Adrenal gland (tissue), 12 donors: ENCODE measurements around the gene VAMP4. TPM values are rescaled to one million over a fixed set of nuclear protein-coding genes. Genes with fewer than 3 reads are reported as not detected.
A peak's percentile ranks its signal among the peaks of the same experiment; 100 is the strongest.

Experiments
- DNase-seq, 7 donors: peaks; one replicate each; pipeline ENCODE4 v3.0.0-alpha.2; 2019 to 2020
- H3K27ac ChIP-seq, 5 donors: fragments of 200-600 bp; sonication (generic) in 4 of 5; 1 replicate in 3 of 5; 2 replicates in 2 of 5; pipeline versions ENCODE4 v1.5.1 to v1.8.0; 2016 to 2020; ENCODE audit warnings: mild to moderate bottlenecking in 1 of 5
- H3K27me3 ChIP-seq: fragments of 200-600 bp; 2 replicates; pipeline ENCODE4 v1.8.0; 2021
- H3K36me3 ChIP-seq, 2 donors: fragments of 200-600 bp; replicated peaks in 1 of 2; 1 replicate in 1 of 2; 2 replicates in 1 of 2; pipeline versions ENCODE4 v1.5.1 to v1.8.0; 2018 to 2022
- H3K4me1 ChIP-seq, 2 donors: fragments of 200-600 bp; replicated peaks in 1 of 2; 1 replicate in 1 of 2; 2 replicates in 1 of 2; pipeline versions ENCODE4 v1.5.1 to v1.8.0; 2018 to 2021
- H3K4me3 ChIP-seq, 4 donors: fragments of 200-600 bp; sonication (generic) in 3 of 4; one replicate each; pipeline ENCODE4 v1.5.1; 2016 to 2018
- H3K9me3 ChIP-seq, 3 donors: fragments of 200-600 bp; sonication (generic) in 1 of 3; replicated peaks in 1 of 3; 1 replicate in 2 of 3; 2 replicates in 1 of 3; pipeline versions ENCODE4 v1.5.1 to v1.8.0; 2016 to 2021
- POLR2A ChIP-seq, 2 donors: fragments of 450-650 bp; IDR thresholded peaks; one replicate each; pipeline ENCODE4 v1.6.1; 2017; ENCODE audit warnings: antibody characterized with exemption in 2 of 2, mild to moderate bottlenecking in 2 of 2, moderate library complexity in 1 of 2
- WGBS, 4 donors: extraction: QIAGEN DNeasy Blood & Tissue Kit in 2 of 4; methylation state at CpG; one replicate each; pipeline versions ENCODE4 v1.1.5 to v1.1.7; 2013 to 2017; 5-methylcytosine and 5-hydroxymethylcytosine counted together
- intact Hi-C, 2 donors: fragments of 100-400 bp; cut with DNase I; formaldehyde crosslinking; loops; one replicate each; pipeline versions ENCODE4 v1.14.1 to v1.15.0; 2022 to 2023
- polyA plus RNA-seq, 3 donors: library from polyadenylated mRNA; stranded (reverse); fragments of 200-250 nt in 2 of 3; fragments of 350-450 nt in 1 of 3; fragmentation: Illumina TruSeq in 1 of 3; extraction: RNeasy Lipid Tissue Mini Kit (QIAGEN cat#74804) in 1 of 3; gene quantifications; one replicate each; pipeline ENCODE4 v1.2.3, GENCODE V29; 2013 to 2014
- total RNA-seq, 9 donors: library from RNA; depleted of rRNA in 4 of 9; stranded (reverse); fragments of >200 nt in 4 of 9; fragments of 120-200 nt in 1 of 9; fragmentation: NEBNext Ultra II Directional in 1 of 9; extraction: Animal tissue kit (Norgen Biotek cat#: 25700) in 1 of 9; gene quantifications; one replicate each; pipeline versions ENCODE4 v1.1.0 to v1.2.4, GENCODE V29; 2013 to 2023
- TF ChIP-seq, protein P1 (sequence below), 6 experiments: fragments of 450-650 bp in 4 of 6; fragments of 200-600 bp in 2 of 6; sonication (generic) in 1 of 6; IDR thresholded peaks; 1 replicate in 5 of 6; 2 replicates in 1 of 6; pipeline versions ENCODE4 v1.5.1 to v1.8.0; 2016 to 2021; ENCODE audit warnings: antibody characterized with exemption in 6 of 6, mild to moderate bottlenecking in 2 of 6, moderate library complexity in 1 of 6
- donor health status: healthy with polysubstance abuse.
- donor health status: Bipolar disorder and iron deficiency.
- donor health status: DM: yes; HTN: yes; CAD: no.
- donor health status: DM: no; HTN: no; CAD: no.
- donor health status: DM: no; HTN: no; CAD: no.
- donor health status: DM: yes; HTN: yes; CAD: no.

Gene VAMP4
- total and polyA plus RNA-seq, 12 donors = 6.1 to 23.7 (median 14.8) TPM

DNA sequence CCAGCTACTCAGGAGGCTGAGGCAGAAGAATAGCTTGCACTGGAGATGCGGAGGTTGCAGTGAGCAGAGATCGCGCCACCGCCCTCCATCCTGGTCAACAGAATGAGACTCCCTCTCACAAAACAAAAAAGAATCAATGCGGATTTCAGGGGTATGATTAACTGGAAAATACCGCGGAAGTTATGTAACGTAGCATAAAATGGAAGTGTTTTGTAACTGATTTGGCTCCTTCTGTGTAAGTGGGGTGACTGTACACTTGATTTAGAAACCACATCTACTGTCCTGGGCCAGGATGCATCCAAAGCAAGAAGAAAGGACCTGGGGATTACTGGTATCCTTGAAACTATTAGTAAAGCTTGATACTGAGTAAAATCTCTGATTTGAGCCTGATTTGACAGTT, 3.1 kb upstream of the VAMP4 start:
- Histone ChIP-seq H3K27ac (no peak overlapping the region), H3K4me1 (peaks cover 18 to 21% of the 10 kb centered on the region in 2 donors), H3K27me3 (no peaks in the 10 kb centered on the region), H3K9me3 (no peaks in the 10 kb centered on the region), H3K36me3 (no peaks in the 10 kb centered on the region), H3K4me3 (no peak overlapping the region)
- intact Hi-C loops = no loop called here
- 79 to 96% (median 93%) methylated on average over 8 of the region's 8 CpGs for WGBS, 4 donors
- no peak for DNase-seq
- TF ChIP-seq, protein P1, sequence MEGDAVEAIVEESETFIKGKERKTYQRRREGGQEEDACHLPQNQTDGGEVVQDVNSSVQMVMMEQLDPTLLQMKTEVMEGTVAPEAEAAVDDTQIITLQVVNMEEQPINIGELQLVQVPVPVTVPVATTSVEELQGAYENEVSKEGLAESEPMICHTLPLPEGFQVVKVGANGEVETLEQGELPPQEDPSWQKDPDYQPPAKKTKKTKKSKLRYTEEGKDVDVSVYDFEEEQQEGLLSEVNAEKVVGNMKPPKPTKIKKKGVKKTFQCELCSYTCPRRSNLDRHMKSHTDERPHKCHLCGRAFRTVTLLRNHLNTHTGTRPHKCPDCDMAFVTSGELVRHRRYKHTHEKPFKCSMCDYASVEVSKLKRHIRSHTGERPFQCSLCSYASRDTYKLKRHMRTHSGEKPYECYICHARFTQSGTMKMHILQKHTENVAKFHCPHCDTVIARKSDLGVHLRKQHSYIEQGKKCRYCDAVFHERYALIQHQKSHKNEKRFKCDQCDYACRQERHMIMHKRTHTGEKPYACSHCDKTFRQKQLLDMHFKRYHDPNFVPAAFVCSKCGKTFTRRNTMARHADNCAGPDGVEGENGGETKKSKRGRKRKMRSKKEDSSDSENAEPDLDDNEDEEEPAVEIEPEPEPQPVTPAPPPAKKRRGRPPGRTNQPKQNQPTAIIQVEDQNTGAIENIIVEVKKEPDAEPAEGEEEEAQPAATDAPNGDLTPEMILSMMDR (IDR thresholded peaks at IDR 0.05) = no peak
- TF ChIP-seq POLR2A (IDR thresholded peaks at IDR 0.05) = no peak

DNA sequence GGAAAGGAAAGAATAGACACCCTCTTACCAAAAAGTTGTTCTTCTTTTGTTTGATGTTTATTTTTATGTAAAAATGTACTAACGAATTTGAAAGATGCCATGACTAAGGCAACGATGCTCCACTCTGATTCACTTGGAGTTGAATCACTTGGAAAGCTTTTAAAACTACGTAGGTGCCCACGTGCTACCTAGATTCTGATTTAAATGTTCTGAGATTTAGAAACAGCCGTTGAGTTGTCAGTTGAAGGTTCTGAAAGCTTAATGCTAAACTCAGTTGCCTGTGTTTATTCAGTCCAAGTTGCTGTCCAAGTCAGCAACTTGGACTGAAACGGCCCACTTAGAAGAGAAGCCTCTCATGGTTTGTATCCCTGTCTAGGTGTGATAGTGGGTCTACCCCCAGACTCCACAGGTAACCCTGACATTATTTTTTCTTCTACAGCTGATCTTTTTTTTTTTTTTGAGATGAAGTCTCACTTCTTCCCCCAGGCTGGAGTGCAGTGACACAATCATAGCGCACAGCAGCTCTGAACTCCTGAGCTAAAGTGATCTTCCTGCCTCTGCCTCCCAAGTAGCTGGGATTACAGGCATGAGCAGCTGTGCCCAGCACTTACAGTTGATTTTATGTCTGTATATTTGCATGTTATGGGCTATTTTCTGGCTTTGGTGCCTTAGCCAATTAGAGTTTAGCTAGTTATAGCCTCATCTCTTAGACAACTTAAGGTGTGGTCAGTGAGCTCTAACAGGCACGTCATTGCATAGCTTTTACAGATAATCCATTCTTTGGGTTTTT, 1.4 kb upstream of the VAMP4 start:
- Histone ChIP-seq H3K4me1 (peaks cover 27 to 37% of the 10 kb centered on the region in 2 donors), H3K4me3 (peak overlapping the region in 3 of 4 donors; percentile 73 to 93 (median 91)), H3K27ac (peak overlapping the region; percentile 84 to 98 (median 95)), H3K27me3 (no peaks in the 10 kb centered on the region), H3K36me3 (no peaks in the 10 kb centered on the region), H3K9me3 (no peaks in the 10 kb centered on the region)
- TF ChIP-seq, protein P1 (IDR thresholded peaks at IDR 0.05) = no peak
- TF ChIP-seq POLR2A (IDR thresholded peaks at IDR 0.05) = peak; percentile 30 to 90
- DNase-seq = peak in 6 of 7 donors; percentile 30 to 68 (median 50)
- intact Hi-C loops = no loop called here
- 24 to 28% (median 26%) methylated on average over 8 of the region's 8 CpGs for WGBS, 4 donors

DNA sequence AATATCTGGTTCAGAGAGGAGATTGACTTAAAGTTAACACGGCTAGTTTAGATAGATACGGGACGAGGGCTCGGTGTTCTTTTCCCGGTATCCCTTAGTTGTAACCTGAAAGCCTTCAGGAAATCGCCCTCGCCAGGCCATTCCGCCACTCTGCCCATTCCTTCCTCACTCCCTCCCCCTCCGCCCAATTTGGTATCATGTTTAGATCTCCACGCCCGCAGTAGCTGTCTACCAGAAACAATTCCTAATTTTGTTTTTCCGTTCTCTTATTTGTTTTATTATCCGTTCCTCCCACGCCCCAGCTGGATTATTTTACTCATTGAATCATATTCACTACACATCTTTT, 685 bp upstream of the VAMP4 start:
- Histone ChIP-seq H3K27me3 (no peaks in the 10 kb centered on the region), H3K4me1 (peaks cover 27 to 37% of the 10 kb centered on the region in 2 donors), H3K4me3 (peak overlapping the region; percentile 25 to 93 (median 82)), H3K27ac (peak overlapping the region; percentile 84 to 98 (median 95)), H3K9me3 (no peaks in the 10 kb centered on the region), H3K36me3 (no peaks in the 10 kb centered on the region)
- intact Hi-C loops = no loop called here
- 0 to 1% (median 0%) methylated on average over 14 of the region's 14 CpGs for WGBS, 4 donors
- no peak for TF ChIP-seq POLR2A (IDR thresholded peaks at IDR 0.05)
- TF ChIP-seq, protein P1 (IDR thresholded peaks at IDR 0.05) = no peak
- peak; percentile 46 to 73 (median 56) for DNase-seq

DNA sequence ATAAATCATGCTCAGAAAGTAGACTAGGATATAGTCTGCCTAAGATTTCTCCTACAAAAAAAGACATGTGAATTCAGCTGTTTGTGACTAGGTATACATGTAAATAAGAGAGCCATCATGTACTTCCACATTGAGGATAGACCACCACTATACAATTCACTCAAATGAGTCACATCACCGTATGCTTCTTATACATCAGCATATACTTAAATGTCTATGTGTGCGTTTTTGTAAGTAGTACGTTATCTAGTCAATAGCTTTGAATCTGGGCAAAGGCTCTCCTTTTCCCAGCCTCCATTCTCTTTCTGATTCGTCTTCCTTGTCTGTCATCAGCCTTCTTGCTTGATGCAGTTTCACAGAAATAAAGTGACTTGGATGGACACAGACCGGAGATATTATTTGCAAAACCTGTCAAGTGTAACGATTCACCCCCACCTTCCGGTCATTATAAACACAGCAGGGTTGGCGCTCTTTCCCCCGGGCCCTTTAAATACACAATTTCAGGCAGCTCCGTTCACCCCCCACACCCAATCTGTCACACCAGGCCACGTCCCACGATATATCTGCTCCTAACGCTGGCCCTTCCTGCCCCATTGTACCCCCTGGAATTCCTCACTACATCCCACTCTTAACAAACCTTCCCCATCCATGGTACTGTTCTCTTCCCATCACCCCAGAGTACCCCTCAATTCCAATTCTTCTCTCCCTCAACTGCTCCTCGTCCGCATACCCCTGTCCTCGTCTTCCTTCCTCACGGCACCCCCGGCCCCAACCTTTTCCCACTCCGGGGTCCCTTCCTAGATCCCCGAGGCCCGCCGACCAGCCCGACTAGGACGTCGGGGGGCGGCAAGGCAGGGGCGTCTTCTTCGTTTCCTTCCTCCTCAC, 636 bp downstream of the VAMP4 start:
- TF ChIP-seq POLR2A (IDR thresholded peaks at IDR 0.05) = no peak
- TF ChIP-seq, protein P1 (IDR thresholded peaks at IDR 0.05) = peak in 3 of 6 experiments; percentile 2 to 30 (median 10)
- peak overlapping the region; percentile 84 to 98 (median 95) for H3K27ac ChIP-seq
- no peaks in the 10 kb centered on the region for H3K27me3 ChIP-seq
- H3K9me3 ChIP-seq = no peaks in the 10 kb centered on the region
- peak overlapping the region; percentile 17 to 93 (median 82) for H3K4me3 ChIP-seq
- peaks cover 0 to 9% of the 10 kb centered on the region in 2 donors for H3K36me3 ChIP-seq
- peaks cover 27 to 37% of the 10 kb centered on the region in 2 donors for H3K4me1 ChIP-seq
- peak; percentile 32 to 77 (median 53) for DNase-seq
- 1 to 2% (median 2%) methylated on average over 28 of the region's 28 CpGs for WGBS, 4 donors
- intact Hi-C loops = no loop called here
